ENCODE measurements around the gene CASP7.
A peak's percentile ranks its signal among the peaks of the same experiment; 100 is the strongest.

Gene CASP7

GRCh38 chr10:113665352-113665751, 14.4 kb upstream of the CASP7 start:
- H3K4me3 ChIP-seq (replicated peaks; ENCODE audit: low read depth, low read length), result no peak overlapping the region
- TF ChIP-seq CTCF (IDR thresholded peaks at IDR 0.05; ENCODE audit: low read depth, low read length, missing control alignments), result no peak
- DNase-seq (ENCODE audit: extremely low read depth, low read depth), result no peak

- no peak for DNase-seq (ENCODE audit: extremely low read depth, low read depth)
- TF ChIP-seq CTCF (IDR thresholded peaks at IDR 0.05; ENCODE audit: low read depth, low read length, missing control alignments), result no peak
- H3K4me3 ChIP-seq (replicated peaks; ENCODE audit: low read depth, low read length), result no peak overlapping the region
These were observed 13.8 kb upstream of the CASP7 start for GRCh38 chr10:113665806-113666354.

GRCh38 chr10:113666682-113667252, 12.9 kb upstream of the CASP7 start:
- no peak for TF ChIP-seq CTCF (IDR thresholded peaks at IDR 0.05; ENCODE audit: low read depth, low read length, missing control alignments)
- DNase-seq (ENCODE audit: extremely low read depth, low read depth), result no peak
- no peak overlapping the region for H3K4me3 ChIP-seq (replicated peaks; ENCODE audit: low read depth, low read length)

- TF ChIP-seq CTCF (IDR thresholded peaks at IDR 0.05; ENCODE audit: low read depth, low read length, missing control alignments), result no peak
- peak overlapping the region; percentile 75 for H3K4me3 ChIP-seq (replicated peaks; ENCODE audit: low read depth, low read length)
- DNase-seq (ENCODE audit: extremely low read depth, low read depth), result no peak
These were observed 739 bp downstream of the CASP7 start for GRCh38 chr10:113680190-113681111.

GRCh38 chr10:113681533-113682470, 2.1 kb downstream of the CASP7 start:
- no peak for DNase-seq (ENCODE audit: extremely low read depth, low read depth)
- TF ChIP-seq CTCF (IDR thresholded peaks at IDR 0.05; ENCODE audit: low read depth, low read length, missing control alignments), result no peak
- H3K4me3 ChIP-seq (replicated peaks; ENCODE audit: low read depth, low read length), result peak overlapping the region; percentile 75; the same call in 1 of the 2 replicates

GRCh38 chr10:113683300-113683699, 3.6 kb downstream of the CASP7 start:
- H3K4me3 ChIP-seq (replicated peaks; ENCODE audit: low read depth, low read length), result no peak overlapping the region
- no peak for DNase-seq (ENCODE audit: extremely low read depth, low read depth)
- TF ChIP-seq CTCF (IDR thresholded peaks at IDR 0.05; ENCODE audit: low read depth, low read length, missing control alignments), result no peak
